COLO829 (cell line): ENCODE results near the gene CPT1C.

ENCODE experiments used
- DNase-seq: peaks from one replicate; pipeline ENCODE4 v3.0.0; 2012; ENCODE audit warnings: low spot score

The CPT1C gene

GRCh38 chr19:49681830-49682229 lies 9.1 kb upstream of the CPT1C start:
- DNase-seq: no peak

- DNase-seq: no peak
These were observed 8.6 kb upstream of the CPT1C start for GRCh38 chr19:49682274-49682673.

DNA sequence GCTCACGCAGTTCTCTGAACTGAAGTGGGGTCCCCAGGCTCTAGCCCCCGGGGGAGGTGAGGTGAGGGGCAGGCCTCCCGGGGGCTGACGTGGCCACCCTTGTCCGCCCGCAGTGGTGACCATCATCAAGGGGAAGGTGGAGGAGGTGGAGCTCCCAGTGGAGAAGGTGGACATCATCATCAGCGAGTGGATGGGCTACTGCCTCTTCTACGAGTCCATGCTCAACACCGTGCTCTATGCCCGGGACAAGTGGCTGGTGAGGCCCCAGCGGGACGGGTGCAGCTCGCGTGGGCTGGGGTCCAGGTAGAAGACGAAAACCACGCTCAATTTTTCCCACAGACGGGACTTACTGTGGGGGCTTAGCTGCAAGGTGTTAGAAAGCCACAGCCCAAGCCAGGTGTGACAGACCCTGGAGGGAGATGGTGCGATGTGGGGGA lies 7.1 kb upstream of the CPT1C start:
- DNase-seq: no peak

- DNase-seq: no peak
These were observed 6.5 kb upstream of the CPT1C start for GRCh38 chr19:49684251-49684982.

GRCh38 chr19:49684983-49685553 lies 5.8 kb upstream of the CPT1C start:
- DNase-seq: no peak

GRCh38 chr19:49685845-49686332 lies 5.0 kb upstream of the CPT1C start:
- DNase-seq: no peak

- DNase-seq: no peak
These were observed 4.3 kb upstream of the CPT1C start for GRCh38 chr19:49686503-49687088.

DNA sequence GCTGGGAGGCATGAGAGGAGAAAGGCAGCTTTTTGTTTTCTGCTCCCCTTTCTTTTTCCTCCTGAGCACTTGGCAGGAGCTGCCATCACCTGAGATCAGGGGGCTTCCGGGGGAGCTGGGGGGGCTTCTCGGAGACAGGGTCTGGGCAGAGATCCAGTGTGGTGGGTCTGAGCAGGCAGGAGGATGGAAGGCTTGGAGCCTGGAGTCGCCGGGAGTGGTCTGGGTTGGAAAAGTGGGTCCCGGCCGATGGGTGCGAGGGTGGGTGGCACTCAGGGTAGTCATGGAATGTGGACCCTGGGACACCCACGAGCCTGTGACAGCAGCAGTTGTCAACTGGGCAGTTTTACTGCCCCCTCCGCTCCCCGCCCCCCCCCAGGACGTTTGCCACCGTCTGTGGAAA lies 3.8 kb upstream of the CPT1C start:
- no peak for DNase-seq

GRCh38 chr19:49687566-49688316 lies 3.2 kb upstream of the CPT1C start:
- DNase-seq: no peak

DNA sequence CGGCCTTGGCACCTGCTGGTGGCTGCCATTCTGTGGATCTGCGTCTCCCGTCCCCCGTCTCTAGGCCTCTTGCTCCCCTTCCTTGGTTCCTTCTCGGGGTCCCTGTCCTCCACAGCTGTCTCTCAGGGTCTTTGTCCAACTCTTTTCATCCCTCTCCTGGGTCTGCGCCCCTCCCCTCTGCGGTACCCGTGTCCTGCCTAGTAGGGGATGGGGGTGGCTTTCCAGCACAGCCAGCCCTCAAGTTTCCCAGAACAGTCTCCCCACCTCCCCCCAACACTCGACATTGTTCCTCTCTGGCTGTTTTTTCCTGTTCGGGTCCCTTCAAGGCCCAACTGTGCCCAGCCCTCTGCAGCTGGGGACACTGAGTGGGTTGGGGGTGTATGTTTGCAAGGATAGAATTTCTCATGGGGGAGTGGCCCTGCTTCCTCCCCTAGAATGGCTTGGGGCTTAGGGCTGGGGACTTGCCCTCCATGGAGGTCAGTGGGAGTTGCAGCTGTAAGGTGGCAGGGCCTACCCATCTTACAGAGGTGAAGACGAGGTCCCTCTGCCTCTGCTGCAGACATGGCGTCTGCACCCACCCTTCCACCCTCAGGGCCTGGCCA lies 2.3 kb upstream of the CPT1C start:
- DNase-seq: no peak

DNA sequence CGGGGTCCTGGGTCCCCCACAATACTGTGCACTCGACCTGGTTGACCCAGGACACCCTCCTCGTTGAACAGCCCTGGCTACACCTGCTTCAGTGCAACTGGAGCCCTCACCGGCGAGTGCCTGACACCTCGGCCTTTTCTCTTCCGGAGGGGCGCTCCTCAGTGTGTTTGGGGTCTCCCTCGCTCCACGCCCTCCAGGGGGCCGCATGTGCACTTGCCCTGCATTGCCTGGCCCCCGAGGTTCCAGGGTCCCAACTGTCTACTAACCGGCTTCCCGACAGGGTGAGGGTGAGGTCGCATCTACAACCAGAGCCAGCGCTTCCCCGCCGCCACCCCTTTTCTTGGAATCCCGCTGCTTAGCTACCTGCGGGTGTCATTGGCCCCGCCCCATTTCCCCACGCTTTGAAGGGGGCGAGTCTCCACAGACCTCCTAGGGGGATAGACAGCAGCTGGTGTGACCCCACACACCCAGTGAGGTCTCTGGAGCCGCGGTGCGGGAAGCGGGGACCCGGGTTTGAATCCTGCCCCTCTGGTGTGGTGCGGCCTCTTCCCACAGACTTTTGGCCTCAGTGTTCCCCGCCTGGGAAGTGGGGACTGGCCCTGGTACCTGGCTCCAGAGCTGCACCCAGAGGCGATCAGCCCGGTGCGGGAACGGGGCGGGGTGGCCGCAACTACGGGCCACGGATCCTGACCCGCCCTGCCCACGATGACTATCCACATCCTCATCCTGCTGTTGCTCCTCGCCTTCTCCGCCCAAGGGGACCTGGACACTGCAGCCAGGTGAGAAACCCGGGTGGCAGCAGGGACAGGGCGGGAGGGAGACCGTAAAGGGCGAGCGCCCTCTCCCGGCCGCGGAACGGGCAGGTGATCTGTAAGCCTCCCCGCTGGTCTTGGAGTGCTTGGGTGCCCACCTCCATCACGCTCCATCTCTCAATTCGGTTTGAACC lies 1.5 kb upstream of the CPT1C start, which contains the start of gene ADM5:
Gene ADM5, plus strand, starts transcription at position 462 of the 946 bp plus-strand sequence. Its CDS starts 244 bp downstream, at position 706.
- DNase-seq: no peak

- DNase-seq: no peak
These were observed 749 bp upstream of the CPT1C start for GRCh38 chr19:49690079-49690655.

DNA sequence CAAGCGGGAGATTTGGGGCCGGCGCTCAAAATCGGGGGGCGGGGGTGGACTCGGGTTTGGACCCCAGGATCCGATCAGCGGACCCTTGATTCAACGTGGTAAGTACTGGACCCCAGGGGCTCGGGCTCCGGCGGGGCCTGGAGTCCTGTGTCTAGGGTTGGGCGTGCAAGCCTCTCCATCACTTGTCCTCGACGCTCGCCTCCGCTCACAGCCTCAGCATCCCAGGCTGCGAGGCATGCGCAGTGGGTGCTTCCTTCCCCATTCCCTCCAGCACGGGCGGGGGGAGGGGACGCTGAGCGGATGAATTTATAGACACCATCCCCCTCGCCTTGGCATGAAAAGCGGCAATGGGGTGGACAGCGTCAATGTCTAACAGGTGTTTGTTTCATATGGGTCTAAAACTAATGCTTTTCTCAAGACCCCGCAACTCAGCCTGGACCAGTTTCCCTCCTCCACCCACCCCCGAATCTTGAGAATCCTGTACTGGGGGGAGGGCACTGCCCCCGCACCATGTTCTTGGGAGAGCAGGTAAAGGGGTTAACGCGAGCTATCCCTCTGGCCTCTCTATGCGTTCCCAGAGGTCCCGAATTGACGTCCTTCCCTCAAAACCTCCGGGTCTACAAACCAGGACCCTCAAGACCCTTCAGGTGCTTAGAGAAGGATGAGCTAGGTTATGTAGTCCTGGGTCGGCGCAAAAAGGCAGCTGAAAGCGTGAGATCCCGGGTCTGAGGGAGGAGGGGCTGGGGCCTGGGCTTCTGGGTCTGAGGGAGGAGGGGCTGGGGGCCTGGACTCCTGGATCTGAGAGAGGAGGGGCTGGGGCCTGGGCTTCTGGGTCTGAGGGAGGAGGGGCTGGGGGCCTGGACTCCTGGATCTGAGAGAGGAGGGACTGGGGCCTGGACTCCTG lies 579 bp downstream of the CPT1C start:
- no peak for DNase-seq

DNA sequence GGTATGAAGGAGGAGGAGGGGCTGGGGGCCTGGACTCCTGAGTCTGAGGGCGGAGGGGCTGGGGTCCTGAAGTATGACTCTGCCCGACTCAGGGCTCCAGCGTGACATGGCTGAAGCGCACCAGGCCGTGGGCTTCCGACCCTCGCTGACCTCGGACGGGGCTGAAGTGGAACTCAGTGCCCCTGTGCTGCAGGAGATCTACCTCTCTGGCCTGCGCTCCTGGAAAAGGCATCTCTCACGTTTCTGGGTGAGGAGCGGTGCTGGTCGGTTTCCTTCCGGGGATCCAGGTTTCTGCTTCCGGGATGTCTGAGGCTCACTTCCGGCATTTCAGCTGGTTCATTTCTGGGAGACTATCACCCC lies 1.2 kb downstream of the CPT1C start:
- no peak for DNase-seq

- DNase-seq: no peak
These were observed 5.2 kb downstream of the CPT1C start for GRCh38 chr19:49696115-49696514.

DNA sequence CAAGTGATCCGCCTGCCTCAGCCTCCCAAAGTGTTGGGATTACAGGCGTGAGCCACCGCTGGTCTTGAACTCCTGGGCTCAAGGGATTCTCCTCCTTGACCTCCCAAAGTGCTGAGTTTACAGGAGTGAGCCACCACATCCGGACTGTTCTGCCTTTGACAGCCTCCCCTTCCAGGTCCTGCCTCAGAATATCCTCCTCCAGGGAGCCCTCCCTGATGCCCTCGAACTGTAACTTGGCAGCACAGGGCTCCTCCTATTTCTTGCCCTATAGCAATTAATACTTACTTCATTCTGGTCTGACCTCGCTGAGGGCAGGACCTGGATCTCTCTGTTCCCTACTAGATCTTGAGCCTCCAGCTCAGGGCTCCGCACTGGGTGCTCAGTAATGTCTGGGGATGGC lies 5.9 kb downstream of the CPT1C start:
- no peak for DNase-seq

GRCh38 chr19:49699364-49699763 lies 8.4 kb downstream of the CPT1C start:
- DNase-seq: no peak

GRCh38 chr19:49700563-49700962 lies 9.6 kb downstream of the CPT1C start:
- no peak for DNase-seq

DNA sequence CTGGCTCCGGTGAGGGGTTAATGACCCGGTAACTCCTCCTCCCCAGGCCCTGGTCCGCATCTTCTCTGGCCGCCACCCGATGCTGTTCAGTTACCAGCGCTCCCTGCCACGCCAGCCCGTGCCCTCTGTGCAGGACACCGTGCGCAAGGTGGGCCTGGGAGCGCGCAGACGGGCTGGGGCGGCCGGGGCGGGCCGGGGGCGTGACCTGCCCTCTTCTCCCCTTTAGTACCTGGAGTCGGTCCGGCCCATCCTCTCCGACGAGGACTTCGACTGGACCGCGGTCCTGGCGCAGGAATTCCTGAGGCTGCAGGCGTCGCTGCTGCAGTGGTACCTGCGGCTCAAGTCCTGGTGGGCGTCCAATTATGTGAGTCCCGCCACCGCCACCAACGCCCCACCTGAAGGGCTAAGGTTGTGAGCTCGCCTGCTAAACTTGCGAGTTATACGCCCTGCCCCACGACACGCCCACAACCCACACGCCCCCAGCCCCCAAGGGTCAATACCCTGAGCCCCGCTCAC lies 10.4 kb downstream of the CPT1C start:
- no peak for DNase-seq
